Endothelial cell of umbilical vein (primary cell): ENCODE data around the gene REEP3. TPM values are rescaled to one million over a fixed set of nuclear protein-coding genes. Genes with fewer than 3 reads are reported as not detected.

Experiments used
- BruUV-seq: library from RNA; stranded (reverse); fragments of 400-500 nt; replicated peaks from 2 replicates; lab custom pipeline; 2021; lab: Mats Ljungman, UMichigan
- CTCF ChIA-PET: fragments of 300-600, 350-600 bp; sonication (Branson Sonifier 250); formaldehyde crosslinking; loops from one replicate; lab custom pipeline; 2021; ENCODE audit warnings: antibody characterized with exemption, inconsistent platforms; lab: Charles Lee
- POLR2A ChIA-PET: fragments of 300-600, 350-600 bp; sonication (Branson Sonifier 250); formaldehyde crosslinking; loops from one replicate; lab custom pipeline; 2021; ENCODE audit warnings: antibody characterized with exemption, inconsistent platforms; lab: Charles Lee
- DNase-seq: peaks from one replicate; pipeline ENCODE4 v3.0.0-alpha.2; 2011; ENCODE audit warnings: low read depth, low spot score
- FAIRE-seq: peaks from 2 replicates; lab custom pipeline; 2011; peaks lifted over from hg19 to GRCh38; lab: Jason Lieb, UNC
- H2AFZ ChIP-seq: 2 replicates; pipeline ENCODE4 v1.6.0; 2012; ENCODE audit warnings: low read depth, low read length, control low read depth, inconsistent platforms
- H3K27ac ChIP-seq: 2 replicates; pipeline ENCODE4 v1.5.1; 2011; ENCODE audit warnings: low read depth, mild to moderate bottlenecking, control low read depth, low read length, moderate library complexity; ENCODE audit not compliant: insufficient read depth
- H3K27me3 ChIP-seq, 2 experiments: 2 replicates each; pipeline versions ENCODE4 v1.6.0 to v1.6.1; 2011; ENCODE audit warnings: low read length in 2 of 2, mixed read lengths in 1 of 2; ENCODE audit not compliant: control insufficient read depth in 2 of 2, insufficient read depth in 2 of 2
- H3K36me3 ChIP-seq, 2 experiments: 2 replicates in 1 of 2; 3 replicates in 1 of 2; pipeline ENCODE4 v1.5.1; 2011; ENCODE audit warnings: low read length in 2 of 2, mild to moderate bottlenecking in 1 of 2, moderate library complexity in 1 of 2; ENCODE audit not compliant: control insufficient read depth in 2 of 2, insufficient read depth in 2 of 2; ENCODE audit errors: extremely low read depth in 1 of 2
- H3K4me1 ChIP-seq: 3 replicates; pipeline ENCODE4 v1.5.1; 2011; ENCODE audit warnings: mild to moderate bottlenecking, low read length; ENCODE audit not compliant: control insufficient read depth, insufficient read depth; ENCODE audit errors: extremely low read depth
- H3K4me2 ChIP-seq: 2 replicates; pipeline ENCODE4 v1.6.1; 2011; ENCODE audit warnings: low read length, control low read depth, mixed read lengths; ENCODE audit not compliant: insufficient read depth
- H3K4me3 ChIP-seq, 3 experiments: fragments of 200-600 bp in 1 of 3; sonication (generic), shearing (Covaris generic) in 1 of 3; replicated peaks in 1 of 3; 2 replicates each; pipeline ENCODE4 v1.5.1; 2011 to 2016; ENCODE audit warnings: control low read depth in 3 of 3, low read length in 3 of 3, mild to moderate bottlenecking in 2 of 3, inconsistent platforms in 1 of 3, low read depth in 1 of 3, moderate library complexity in 1 of 3; ENCODE audit not compliant: insufficient read depth in 1 of 3
- H3K79me2 ChIP-seq: 2 replicates; pipeline ENCODE4 v1.6.0; 2012; ENCODE audit warnings: low read length, inconsistent platforms; ENCODE audit not compliant: control insufficient read depth, insufficient read depth
- H3K9ac ChIP-seq: replicated peaks from 2 replicates; pipeline ENCODE3; 2011; ENCODE audit warnings: low read length, control low read depth; ENCODE audit not compliant: insufficient read depth; ENCODE audit errors: extremely low read depth
- H3K9me1 ChIP-seq: replicated peaks from 3 replicates; pipeline ENCODE4 v1.6.0; 2011; ENCODE audit warnings: mild to moderate bottlenecking, low read length; ENCODE audit not compliant: control insufficient read depth, insufficient read depth; ENCODE audit errors: extremely low read depth
- H3K9me3 ChIP-seq: replicated peaks from 2 replicates; pipeline ENCODE4 v1.5.1; 2012; ENCODE audit warnings: low read length, inconsistent platforms; ENCODE audit not compliant: control insufficient read depth, insufficient read depth
- H4K20me1 ChIP-seq: replicated peaks from 2 replicates; pipeline ENCODE3; 2011; ENCODE audit warnings: mild to moderate bottlenecking, low read length; ENCODE audit not compliant: control insufficient read depth, insufficient read depth; ENCODE audit errors: extremely low read depth
- EZH2 ChIP-seq: IDR thresholded peaks from 2 replicates; pipeline ENCODE4 v1.6.1; 2012; ENCODE audit warnings: borderline replicate concordance, low read depth, mild to moderate bottlenecking, moderate library complexity, low read length, inconsistent platforms; ENCODE audit not compliant: severe bottlenecking
- FOS ChIP-seq: IDR thresholded peaks from 2 replicates; pipeline ENCODE4 v1.6.1; 2011; ENCODE audit warnings: mild to moderate bottlenecking, low read length, moderate library complexity, borderline replicate concordance; ENCODE audit not compliant: insufficient read depth
- GATA2 ChIP-seq: IDR thresholded peaks from 2 replicates; pipeline ENCODE4 v1.7.0; 2011; ENCODE audit warnings: low read depth, mild to moderate bottlenecking, moderate library complexity, mixed read lengths, low read length; ENCODE audit not compliant: insufficient read length, insufficient read depth
- JUN ChIP-seq: IDR thresholded peaks from 2 replicates; pipeline ENCODE4 v1.6.1; 2011; ENCODE audit warnings: borderline replicate concordance, low read depth; ENCODE audit not compliant: insufficient read length, insufficient read depth
- MAX ChIP-seq: IDR thresholded peaks from 2 replicates; pipeline ENCODE4 v1.6.1; 2011; ENCODE audit not compliant: insufficient read depth, insufficient read length
- MYC ChIP-seq: IDR thresholded peaks from one replicate; pipeline ENCODE4 v1.6.1; 2011; ENCODE audit warnings: mild to moderate bottlenecking, low read depth, low read length
- POLR2A ChIP-seq: IDR thresholded peaks from 2 replicates; pipeline ENCODE4 v1.6.1; 2012; ENCODE audit warnings: low read depth, mild to moderate bottlenecking, control low read depth, low read length
- POLR2AphosphoS5 ChIP-seq: IDR thresholded peaks from 2 replicates; pipeline ENCODE4 v1.6.1; 2012; ENCODE audit warnings: low read depth, mild to moderate bottlenecking, control low read depth, low read length, moderate library complexity; ENCODE audit not compliant: insufficient read depth
- dilution Hi-C: fragments of 300-500 bp; cut with MboI; formaldehyde crosslinking; loops from one replicate; pipeline ENCODE4 v1.15.0; 2019; ENCODE audit warnings: low sequenced_read_pairs; ENCODE audit not compliant: extremely low pct_ligation_motif_present
- intact Hi-C: fragments of 100-400 bp; cut with micrococcal nuclease; formaldehyde crosslinking; loops from one replicate; pipeline ENCODE4 v1.10.0; 2022
- polyA plus RNA-seq, 4 experiments: library from polyadenylated mRNA; depleted of rRNA in 3 of 4; stranded (reverse) in 3 of 4; unstranded in 1 of 4; fragments of >200 nt; gene quantifications; 2 replicates each; pipeline versions ENCODE4 v1.2.1 to v1.2.3, GENCODE V29; 2011 to 2012; ENCODE audit warnings: missing spikeins in 1 of 4
- total RNA-seq: library from RNA; stranded (reverse); gene quantifications from 2 replicates; pipeline ENCODE4 v1.2.3, GENCODE V29; 2021
- TF ChIP-seq, protein P1 (sequence below), 2 donors: IDR thresholded peaks; 1 replicate in 1 of 2; 2 replicates in 1 of 2; pipeline ENCODE4 v1.5.1; 2011; ENCODE audit warnings: low read length in 2 of 2, mild to moderate bottlenecking in 2 of 2, moderate library complexity in 2 of 2, control low read depth in 1 of 2, inconsistent platforms in 1 of 2, low read depth in 1 of 2; ENCODE audit not compliant: insufficient read depth in 1 of 2; ENCODE audit errors: extremely low read depth in 1 of 2

The REEP3 gene
- total and polyA plus RNA-seq, 2 donors (not counting 3 experiments of a cell fraction or from before 2014, with no cell fraction given), result 12.3 to 48.3 TPM

GRCh38 chr10:63646491-63646890 lies 125.3 kb downstream of the REEP3 start:
- FAIRE-seq, result no peak
- Histone ChIP-seq H3K4me3 (no peak overlapping the region), H3K9ac (no peak overlapping the region), H3K79me2 (no peaks in the 10 kb centered on the region), H3K9me3 (no peaks in the 10 kb centered on the region), H3K27me3 (no peaks in the 10 kb centered on the region), H3K9me1 (no peaks in the 10 kb centered on the region), H2AFZ (no peak overlapping the region), H4K20me1 (no peaks in the 10 kb centered on the region), H3K27ac (peak overlapping the region; percentile 22), H3K4me2 (no peak overlapping the region), H3K4me1 (peaks cover 33% of the 10 kb centered on the region), H3K36me3 (no peaks in the 10 kb centered on the region)
- no TSS peak for BruUV-seq
- ChIA-PET POLR2A (no interaction called here), CTCF (no interaction called here)
- dilution Hi-C loops (no loop called here), intact Hi-C loops (no loop called here)
- TF ChIP-seq GATA2 (no peak), POLR2AphosphoS5 (no peak), EZH2 (no peak), JUN (peak; percentile 29), MAX (no peak), MYC (no peak), FOS (peak; percentile 72), POLR2A (no peak)
- TF ChIP-seq, protein P1, sequence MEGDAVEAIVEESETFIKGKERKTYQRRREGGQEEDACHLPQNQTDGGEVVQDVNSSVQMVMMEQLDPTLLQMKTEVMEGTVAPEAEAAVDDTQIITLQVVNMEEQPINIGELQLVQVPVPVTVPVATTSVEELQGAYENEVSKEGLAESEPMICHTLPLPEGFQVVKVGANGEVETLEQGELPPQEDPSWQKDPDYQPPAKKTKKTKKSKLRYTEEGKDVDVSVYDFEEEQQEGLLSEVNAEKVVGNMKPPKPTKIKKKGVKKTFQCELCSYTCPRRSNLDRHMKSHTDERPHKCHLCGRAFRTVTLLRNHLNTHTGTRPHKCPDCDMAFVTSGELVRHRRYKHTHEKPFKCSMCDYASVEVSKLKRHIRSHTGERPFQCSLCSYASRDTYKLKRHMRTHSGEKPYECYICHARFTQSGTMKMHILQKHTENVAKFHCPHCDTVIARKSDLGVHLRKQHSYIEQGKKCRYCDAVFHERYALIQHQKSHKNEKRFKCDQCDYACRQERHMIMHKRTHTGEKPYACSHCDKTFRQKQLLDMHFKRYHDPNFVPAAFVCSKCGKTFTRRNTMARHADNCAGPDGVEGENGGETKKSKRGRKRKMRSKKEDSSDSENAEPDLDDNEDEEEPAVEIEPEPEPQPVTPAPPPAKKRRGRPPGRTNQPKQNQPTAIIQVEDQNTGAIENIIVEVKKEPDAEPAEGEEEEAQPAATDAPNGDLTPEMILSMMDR (IDR thresholded peaks at IDR 0.05; ENCODE audit: extremely low read depth in 1 of 2, insufficient read depth in 1 of 2, low read depth in 1 of 2, low read length in 2 of 2), result no peak
- DNase-seq, result peak; percentile 39
